VCaP (cell line): ENCODE data around the gene SIMC1.
A peak's percentile ranks its signal among the peaks of the same experiment; 100 is the strongest.

ENCODE experiments used
- H3K27ac ChIP-seq: fragments of 450-650 bp; 2 replicates; pipeline ENCODE4 v1.5.1; 2017
- TF ChIP-seq, protein P1 (sequence below): fragments of 450-650 bp; conservative IDR thresholded peaks from 2 replicates; pipeline ENCODE4 v1.5.1; 2017; ENCODE audit warnings: mild to moderate bottlenecking, moderate library complexity

The SIMC1 gene

DNA sequence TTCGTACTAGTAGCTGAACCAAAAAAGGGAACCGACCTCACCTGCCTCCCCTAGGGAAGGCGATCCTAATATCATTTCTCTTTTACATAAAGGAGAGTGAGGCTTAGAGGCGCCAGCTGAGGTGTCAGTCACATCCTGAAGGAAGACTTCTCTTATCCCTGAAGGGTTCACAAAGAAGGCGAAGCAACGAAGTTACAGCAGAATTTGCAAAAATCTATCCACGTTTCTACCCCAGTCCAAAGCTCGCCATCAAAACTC is 123.9 kb downstream of the SIMC1 start:
- H3K27ac ChIP-seq = peak overlapping the region; percentile 91; the same call in 1 of the 2 replicates

GRCh38 chr5:176364765-176365350 is 126.6 kb downstream of the SIMC1 start:
- TF ChIP-seq, protein P1, sequence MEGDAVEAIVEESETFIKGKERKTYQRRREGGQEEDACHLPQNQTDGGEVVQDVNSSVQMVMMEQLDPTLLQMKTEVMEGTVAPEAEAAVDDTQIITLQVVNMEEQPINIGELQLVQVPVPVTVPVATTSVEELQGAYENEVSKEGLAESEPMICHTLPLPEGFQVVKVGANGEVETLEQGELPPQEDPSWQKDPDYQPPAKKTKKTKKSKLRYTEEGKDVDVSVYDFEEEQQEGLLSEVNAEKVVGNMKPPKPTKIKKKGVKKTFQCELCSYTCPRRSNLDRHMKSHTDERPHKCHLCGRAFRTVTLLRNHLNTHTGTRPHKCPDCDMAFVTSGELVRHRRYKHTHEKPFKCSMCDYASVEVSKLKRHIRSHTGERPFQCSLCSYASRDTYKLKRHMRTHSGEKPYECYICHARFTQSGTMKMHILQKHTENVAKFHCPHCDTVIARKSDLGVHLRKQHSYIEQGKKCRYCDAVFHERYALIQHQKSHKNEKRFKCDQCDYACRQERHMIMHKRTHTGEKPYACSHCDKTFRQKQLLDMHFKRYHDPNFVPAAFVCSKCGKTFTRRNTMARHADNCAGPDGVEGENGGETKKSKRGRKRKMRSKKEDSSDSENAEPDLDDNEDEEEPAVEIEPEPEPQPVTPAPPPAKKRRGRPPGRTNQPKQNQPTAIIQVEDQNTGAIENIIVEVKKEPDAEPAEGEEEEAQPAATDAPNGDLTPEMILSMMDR = no peak

More for the DNA sequence above, 123.9 kb downstream of the SIMC1 start:
- TF ChIP-seq, protein P1 = no peak

DNA sequence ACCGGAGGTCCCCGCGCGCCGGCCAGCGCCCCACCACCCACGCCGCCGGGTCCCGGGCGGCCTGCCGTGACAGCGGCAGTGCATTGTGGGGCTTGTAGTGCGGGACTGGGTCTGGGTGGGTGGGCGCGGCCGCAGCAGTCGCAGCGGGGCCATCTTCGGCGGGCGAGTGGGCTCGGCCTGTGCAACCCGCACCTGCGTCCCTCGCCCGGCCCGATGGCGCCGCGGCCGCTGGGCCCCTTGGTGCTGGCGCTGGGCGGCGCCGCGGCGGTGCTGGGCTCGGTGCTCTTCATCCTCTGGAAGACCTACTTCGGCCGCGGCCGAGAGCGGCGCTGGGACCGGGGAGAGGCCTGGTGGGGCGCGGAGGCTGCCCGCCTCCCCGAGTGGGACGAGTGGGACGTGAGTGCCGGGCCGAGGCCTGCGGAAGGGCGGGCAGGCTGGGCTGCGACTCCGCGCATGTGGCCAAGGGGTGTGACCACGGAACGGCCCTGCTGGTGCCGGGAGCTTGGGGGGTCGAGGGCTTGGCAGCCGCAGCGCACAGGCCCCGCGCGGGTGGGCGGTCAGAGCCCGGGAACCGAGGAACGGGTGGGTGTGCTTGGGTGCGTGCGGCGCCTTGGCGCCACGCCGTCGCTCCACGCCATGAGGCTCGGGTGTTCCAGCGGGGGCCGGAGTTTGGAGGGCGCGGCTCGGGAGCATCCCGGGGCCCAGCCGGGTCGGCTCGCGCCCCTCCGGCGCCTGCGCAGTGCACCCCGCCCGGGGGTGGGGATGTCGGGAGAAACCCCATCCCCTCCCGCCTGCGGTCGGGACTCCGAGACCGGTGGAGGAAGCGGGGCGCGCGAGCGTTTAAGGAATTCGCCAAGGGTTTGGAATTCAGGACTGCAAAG is 127.4 kb downstream of the SIMC1 start, which contains the start of gene ARL10:
TSS of gene ARL10 (plus strand) at position 137 of the 881 bp plus-strand sequence. CDS start at position 214, 77 bp downstream.
- TF ChIP-seq, protein P1 = no peak
- H3K27ac ChIP-seq = peak within 1 kb of the TSS; percentile 47; the same call in 1 of the 2 replicates

More at GRCh38 chr5:176364765-176365350, 126.6 kb downstream of the SIMC1 start:
- H3K27ac ChIP-seq = peak overlapping the region; percentile 47; the same call in 1 of the 2 replicates

DNA sequence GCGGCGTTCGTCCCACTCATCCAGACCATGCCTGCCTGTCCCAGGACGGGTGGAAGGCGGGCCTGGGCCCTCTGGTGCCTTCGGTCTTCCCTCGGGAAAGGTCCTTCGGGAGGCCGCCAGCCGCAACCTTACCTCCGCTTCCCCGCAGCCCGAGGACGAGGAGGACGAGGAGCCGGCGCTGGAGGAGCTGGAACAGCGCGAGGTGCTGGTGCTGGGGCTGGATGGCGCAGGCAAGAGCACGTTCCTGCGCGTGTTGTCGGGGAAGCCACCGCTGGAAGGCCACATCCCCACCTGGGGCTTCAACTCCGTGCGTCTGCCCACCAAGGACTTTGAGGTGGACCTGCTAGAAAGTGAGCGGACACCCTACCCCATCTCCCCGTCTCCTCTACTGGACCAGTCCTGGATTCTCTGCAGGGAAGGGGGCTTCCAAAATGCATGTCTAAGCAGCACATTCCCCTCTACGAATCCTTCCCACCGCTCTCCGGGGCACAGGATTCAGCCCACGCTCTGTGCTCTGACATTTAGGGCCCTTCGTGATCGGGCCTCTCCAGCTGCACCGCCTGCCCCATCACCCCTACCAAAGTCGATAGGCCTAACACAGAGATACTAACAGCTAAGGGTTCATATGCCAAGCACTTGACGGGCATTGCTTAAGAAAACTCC is 128.1 kb downstream of the SIMC1 start:
- TF ChIP-seq, protein P1 = no peak
- H3K27ac ChIP-seq = no peak overlapping the region

- TF ChIP-seq, protein P1 = no peak
- no peak overlapping the region for H3K27ac ChIP-seq
These were observed 130.5 kb downstream of the SIMC1 start for GRCh38 chr5:176368726-176369125.

DNA sequence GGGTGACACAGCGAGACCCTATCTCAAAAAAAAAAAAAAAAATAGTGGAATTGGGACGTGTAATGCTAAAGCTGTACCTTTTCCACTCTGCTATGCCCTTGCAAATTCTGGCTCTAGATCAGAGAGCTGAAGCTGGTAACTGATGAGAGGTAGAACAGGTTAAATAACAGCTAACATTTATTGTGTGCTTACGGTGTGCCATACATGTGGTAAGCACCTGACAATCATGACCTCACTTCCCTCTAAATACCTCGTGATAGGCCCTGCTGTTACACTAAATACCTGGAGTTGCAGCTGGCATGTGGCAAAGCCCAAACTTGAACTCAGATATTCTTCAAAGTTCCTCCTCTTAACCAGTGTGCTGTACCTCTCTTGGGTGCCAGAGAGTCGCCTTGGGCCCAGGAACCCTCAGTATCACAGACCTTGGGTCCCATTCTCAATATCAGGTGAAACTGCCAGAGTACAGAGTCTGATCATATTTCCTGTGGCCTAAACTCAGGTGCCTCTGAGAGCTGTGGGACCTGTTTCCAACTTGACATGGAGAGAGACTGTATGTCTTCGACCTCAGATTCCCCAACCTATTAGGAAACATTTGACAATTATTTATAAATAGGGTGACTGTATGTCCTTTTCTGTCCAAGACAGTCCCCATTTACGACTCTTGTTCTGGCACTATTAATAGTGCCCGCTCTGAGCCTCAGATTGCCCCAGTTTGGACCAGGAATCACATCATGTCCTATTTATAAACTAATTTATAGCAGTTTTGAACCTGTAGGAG is 131.9 kb downstream of the SIMC1 start:
- no peak overlapping the region for H3K27ac ChIP-seq
- TF ChIP-seq, protein P1 = no peak
